Effector memory CD8-positive, alpha-beta T cell (primary cell): ENCODE measurements around the gene SLC2A13.
"Not testable (repeated sequence)": the region's sequence is repeated elsewhere in the genome, so short reads cannot be mapped to it uniquely, and the experiment has no call there.

Source experiments
- ATAC-seq: fragments of 150-1000 bp; cut with Tn5 transposase; replicated peaks from 2 replicates; pipeline ENCODE4 v1.10.0; 2021; ENCODE audit warnings: mild to moderate bottlenecking, moderate library complexity
- DNase-seq, 3 experiments: peaks; one replicate each; pipeline ENCODE4 v3.0.0; 2021
- H3K27ac Mint-ChIP-seq, 2 donors: one replicate each; pipeline ENCODE4 v1.8.0; 2022; ENCODE audit warnings: mild to moderate bottlenecking in 2 of 2, mixed read lengths in 2 of 2, moderate library complexity in 2 of 2
- H3K27me3 Mint-ChIP-seq, 2 donors: one replicate each; pipeline ENCODE4 v1.8.0; 2022; ENCODE audit warnings: mixed read lengths in 2 of 2
- H3K36me3 Mint-ChIP-seq: one replicate; pipeline ENCODE4 v1.8.0; 2022; ENCODE audit warnings: mild to moderate bottlenecking, moderate library complexity, mixed read lengths; ENCODE audit not compliant: insufficient read depth
- H3K4me1 Mint-ChIP-seq, 2 donors: one replicate each; pipeline ENCODE4 v1.8.0; 2022; ENCODE audit warnings: low read depth in 2 of 2, mixed read lengths in 2 of 2
- H3K4me3 Mint-ChIP-seq, 2 donors: one replicate each; pipeline ENCODE4 v1.8.0; 2022; ENCODE audit warnings: mild to moderate bottlenecking in 2 of 2, mixed read lengths in 2 of 2, moderate library complexity in 2 of 2
- H3K9me3 Mint-ChIP-seq, 2 donors: one replicate each; pipeline ENCODE4 v1.8.0; 2022; ENCODE audit warnings: mixed read lengths in 2 of 2

The SLC2A13 gene

DNA sequence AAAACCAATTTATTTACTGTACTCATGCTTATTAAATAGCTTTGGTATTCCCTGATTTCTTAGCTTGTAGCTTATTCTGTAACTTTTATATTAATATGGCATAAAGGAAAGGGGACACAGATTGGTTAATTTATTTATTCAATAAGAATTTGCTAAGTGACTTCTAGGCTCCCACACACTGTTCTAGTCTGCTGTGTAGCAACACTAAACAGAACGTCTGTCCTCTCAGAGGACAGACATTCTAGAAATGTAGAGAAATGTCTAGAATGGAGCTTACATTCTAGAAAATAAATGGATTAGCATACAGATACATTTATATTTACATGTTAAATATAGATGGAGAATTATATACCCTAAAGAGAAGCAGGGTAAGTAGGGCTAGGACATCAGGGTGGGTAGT is 301.4 kb downstream of the SLC2A13 start:
- Mint-ChIP-seq H3K4me1 (peaks cover 0 to 6% of the 10 kb centered on the region in 2 donors), H3K4me3 (no peak overlapping the region), H3K9me3 (no peaks in the 10 kb centered on the region), H3K36me3 (no peaks in the 10 kb centered on the region), H3K27ac (no peak overlapping the region), H3K27me3 (no peaks in the 10 kb centered on the region)
- ATAC-seq (no peak), DNase-seq (no peak)

DNA sequence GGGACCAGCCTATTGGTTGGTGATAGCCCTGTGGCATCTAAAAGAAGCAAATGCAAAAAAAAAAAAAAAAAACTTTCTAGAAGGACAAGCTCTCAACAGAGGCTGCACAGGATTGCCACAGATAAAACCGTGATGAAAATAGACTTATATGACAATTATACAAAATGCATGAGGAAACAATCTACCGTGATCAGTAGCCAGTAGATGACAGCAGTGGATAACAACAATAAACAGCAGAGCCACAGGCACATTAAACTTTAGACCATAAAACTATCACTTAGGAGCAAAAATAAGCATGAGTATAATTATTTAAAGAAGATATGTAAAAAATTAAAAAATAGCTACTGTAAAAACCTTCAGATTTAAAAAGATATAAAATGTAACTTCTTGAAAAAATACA is 302.7 kb downstream of the SLC2A13 start:
- Mint-ChIP-seq H3K4me1 (peaks cover 0 to 6% of the 10 kb centered on the region in 2 donors), H3K36me3 (no peaks in the 10 kb centered on the region)

DNA sequence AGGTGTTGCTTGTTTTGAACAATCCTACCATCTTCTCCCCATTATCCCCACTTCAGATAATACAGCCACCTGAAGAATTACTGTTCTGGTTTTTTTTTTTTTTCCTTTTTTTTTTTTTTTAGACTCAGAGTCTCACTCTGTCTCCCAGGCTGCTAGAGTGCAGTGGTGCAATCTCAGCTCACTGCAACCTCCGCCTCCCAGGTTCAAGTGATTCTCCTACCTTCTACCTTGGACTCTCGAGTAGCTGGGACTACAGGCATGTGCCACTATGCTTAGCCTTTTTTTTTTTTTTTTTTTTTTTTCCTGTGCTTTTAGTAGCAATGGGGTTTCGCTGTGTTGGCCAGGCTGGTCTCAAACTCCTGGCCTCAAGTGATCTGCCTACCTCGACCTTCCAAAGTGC is 306.9 kb downstream of the SLC2A13 start:
- H3K36me3 Mint-ChIP-seq, result no peaks in the 10 kb centered on the region
- no peaks in the 10 kb centered on the region for H3K4me1 Mint-ChIP-seq
- H3K9me3 Mint-ChIP-seq, result no peaks in the 10 kb centered on the region
- no peak overlapping the region for H3K4me3 Mint-ChIP-seq
- no peaks in the 10 kb centered on the region for H3K27me3 Mint-ChIP-seq
- ATAC-seq, result no peak
- DNase-seq, result no peak
- no peak overlapping the region for H3K27ac Mint-ChIP-seq

More for the DNA sequence above, 302.7 kb downstream of the SLC2A13 start:
- Mint-ChIP-seq H3K27ac (no peak overlapping the region), H3K27me3 (no peaks in the 10 kb centered on the region), H3K9me3 (no peaks in the 10 kb centered on the region), H3K4me3 (no peak overlapping the region)
- no peak for ATAC-seq
- DNase-seq, result no peak

DNA sequence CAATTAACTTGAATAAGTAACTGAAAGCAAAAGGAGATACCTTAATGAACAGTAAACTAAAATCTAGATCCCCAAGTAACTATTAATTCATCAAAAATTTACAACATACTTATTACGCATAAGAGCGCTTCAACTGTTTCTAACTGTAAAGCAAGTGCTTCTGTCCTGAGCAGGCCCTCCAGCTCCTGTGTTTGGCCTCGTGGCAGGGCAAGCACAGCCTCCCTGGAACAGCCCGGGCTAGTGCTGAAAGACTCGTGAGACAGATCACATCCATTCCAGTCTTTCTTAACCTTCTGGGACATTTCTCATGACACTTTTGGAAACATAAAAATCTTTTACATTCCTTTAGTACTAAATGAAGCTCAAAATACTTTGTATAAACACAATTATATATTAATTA is 307.5 kb downstream of the SLC2A13 start:
- H3K27me3 Mint-ChIP-seq, result no peaks in the 10 kb centered on the region
- no peak for DNase-seq
- H3K36me3 Mint-ChIP-seq, result no peaks in the 10 kb centered on the region
- H3K27ac Mint-ChIP-seq, result no peak overlapping the region
- H3K4me1 Mint-ChIP-seq, result no peaks in the 10 kb centered on the region
- no peak overlapping the region for H3K4me3 Mint-ChIP-seq
- H3K9me3 Mint-ChIP-seq, result no peaks in the 10 kb centered on the region
- ATAC-seq, result no peak

DNA sequence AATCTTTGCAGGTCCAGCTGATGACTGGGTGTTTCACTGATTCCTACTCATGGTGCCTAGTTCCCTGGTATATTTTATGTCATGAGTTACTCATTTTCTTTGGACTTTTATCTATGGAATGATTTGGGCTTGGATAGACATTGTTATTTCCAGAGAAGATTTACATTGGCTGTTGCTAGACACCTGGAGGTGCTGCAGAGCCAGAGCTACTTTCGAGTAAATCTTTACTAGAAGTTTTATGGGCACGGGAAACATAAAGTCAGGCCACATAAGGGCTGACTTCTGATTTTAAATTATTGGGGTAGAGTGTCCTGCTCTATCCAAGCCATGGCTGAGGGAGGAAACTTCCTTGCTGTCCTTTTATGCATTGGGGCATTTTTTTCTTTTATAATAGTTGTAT is 310.4 kb downstream of the SLC2A13 start:
- Mint-ChIP-seq H3K27me3 (no peaks in the 10 kb centered on the region), H3K4me3 (no peak overlapping the region), H3K36me3 (no peaks in the 10 kb centered on the region), H3K9me3 (no peaks in the 10 kb centered on the region), H3K4me1 (no peaks in the 10 kb centered on the region), H3K27ac (no peak overlapping the region)
- ATAC-seq, result no peak
- no peak for DNase-seq

DNA sequence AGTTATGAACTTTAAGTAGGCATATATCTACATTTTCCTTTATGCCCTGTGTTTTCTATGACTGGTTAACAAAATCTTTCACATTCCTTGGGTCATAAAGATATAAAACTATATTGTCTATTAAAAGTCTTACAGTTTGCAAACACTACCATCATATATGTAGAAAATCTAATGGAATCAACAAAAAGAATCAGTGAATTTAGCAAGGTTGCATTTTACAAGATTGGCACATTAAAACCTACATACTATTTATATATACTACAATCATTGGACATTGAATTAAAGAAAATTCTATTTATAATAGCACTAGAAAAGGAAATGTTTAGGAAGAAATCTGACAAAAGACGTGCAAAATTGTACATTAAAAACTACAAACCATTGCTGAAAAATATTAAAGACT is 312.9 kb downstream of the SLC2A13 start:
- H3K4me1 Mint-ChIP-seq, result no peaks in the 10 kb centered on the region
- ATAC-seq, result no peak

DNA sequence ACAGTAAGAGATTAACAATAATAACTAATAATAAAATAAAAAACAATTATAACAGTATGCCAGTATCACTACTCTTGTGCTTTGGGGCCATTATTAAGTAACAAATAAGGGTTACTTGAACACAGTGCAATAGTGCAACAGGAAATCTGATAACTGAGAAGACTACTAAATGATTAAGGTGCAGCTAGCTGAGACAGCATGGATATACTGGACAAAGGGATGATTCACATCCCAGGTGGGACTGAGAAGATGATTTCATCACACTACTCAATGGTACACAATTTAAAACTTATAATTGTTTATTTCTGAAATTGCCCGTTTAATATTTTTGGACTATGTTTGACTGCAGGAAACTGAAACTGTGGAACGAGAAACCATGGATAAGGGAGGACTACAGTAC is 317.6 kb downstream of the SLC2A13 start:
- Mint-ChIP-seq H3K9me3 (no peaks in the 10 kb centered on the region), H3K4me3 (no peak overlapping the region), H3K4me1 (no peaks in the 10 kb centered on the region), H3K36me3 (no peaks in the 10 kb centered on the region), H3K27ac (no peak overlapping the region), H3K27me3 (no peaks in the 10 kb centered on the region)
- ATAC-seq (no peak), DNase-seq (no peak)

More for the DNA sequence above, 312.9 kb downstream of the SLC2A13 start:
- H3K27ac Mint-ChIP-seq, result no peak overlapping the region
- no peaks in the 10 kb centered on the region for H3K27me3 Mint-ChIP-seq
- H3K9me3 Mint-ChIP-seq, result no peaks in the 10 kb centered on the region
- no peak overlapping the region for H3K4me3 Mint-ChIP-seq
- H3K36me3 Mint-ChIP-seq, result no peaks in the 10 kb centered on the region
- no peak for DNase-seq

DNA sequence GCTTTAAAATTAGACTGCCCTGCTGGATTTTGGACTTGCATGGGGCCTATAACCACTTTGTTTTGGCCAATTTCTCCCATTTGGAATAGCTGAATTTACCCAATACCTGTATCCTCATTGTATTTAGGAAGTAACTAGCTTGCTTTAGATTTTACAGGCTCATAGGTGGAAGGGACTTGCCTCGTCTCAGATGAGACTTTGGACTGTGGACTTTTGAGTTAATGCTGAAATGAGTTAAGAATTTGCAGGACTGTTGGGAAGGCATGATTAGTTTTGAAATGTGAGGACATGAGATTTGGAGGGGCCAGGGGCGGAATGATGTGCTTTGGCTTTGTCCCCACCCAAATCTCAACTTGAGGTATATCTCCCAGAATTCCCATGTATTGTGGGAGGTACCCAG is 320.1 kb downstream of the SLC2A13 start:
- H3K4me3 Mint-ChIP-seq, H3K4me1 Mint-ChIP-seq, H3K27me3 Mint-ChIP-seq, ATAC-seq, DNase-seq, H3K9me3 Mint-ChIP-seq, H3K36me3 Mint-ChIP-seq, H3K27ac Mint-ChIP-seq: not testable (repeated sequence)

DNA sequence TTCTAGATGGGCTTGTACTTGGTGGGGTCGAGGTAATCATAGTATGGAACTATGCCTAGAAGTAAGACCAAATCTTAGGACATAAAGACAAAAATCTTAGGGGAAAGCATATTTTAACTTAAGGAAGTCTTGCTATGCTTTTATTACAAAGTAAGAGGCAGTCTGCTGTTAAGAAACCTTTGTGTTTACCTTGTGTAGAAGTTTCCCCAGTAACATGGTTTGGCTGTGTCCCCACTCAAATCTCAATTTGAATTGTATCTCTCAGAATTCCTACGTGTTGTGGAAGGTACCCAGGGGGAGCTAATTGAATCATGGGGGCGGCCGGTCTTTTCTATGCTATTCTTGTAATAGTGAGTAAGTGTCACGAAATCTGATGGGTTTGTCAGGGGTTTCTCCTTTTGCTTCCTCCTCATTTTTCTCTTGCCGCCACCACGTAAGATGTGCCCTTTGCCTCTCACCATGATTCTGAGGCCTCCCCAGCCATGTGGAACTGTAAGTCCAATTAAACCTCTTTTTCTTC is 323.8 kb downstream of the SLC2A13 start:
- Mint-ChIP-seq H3K27me3 (no peaks in the 10 kb centered on the region), H3K27ac (no peak overlapping the region), H3K36me3 (no peaks in the 10 kb centered on the region), H3K9me3 (no peaks in the 10 kb centered on the region), H3K4me1 (peaks cover 0 to 3% of the 10 kb centered on the region in 2 donors), H3K4me3 (no peak overlapping the region)
- DNase-seq (no peak), ATAC-seq (no peak)

DNA sequence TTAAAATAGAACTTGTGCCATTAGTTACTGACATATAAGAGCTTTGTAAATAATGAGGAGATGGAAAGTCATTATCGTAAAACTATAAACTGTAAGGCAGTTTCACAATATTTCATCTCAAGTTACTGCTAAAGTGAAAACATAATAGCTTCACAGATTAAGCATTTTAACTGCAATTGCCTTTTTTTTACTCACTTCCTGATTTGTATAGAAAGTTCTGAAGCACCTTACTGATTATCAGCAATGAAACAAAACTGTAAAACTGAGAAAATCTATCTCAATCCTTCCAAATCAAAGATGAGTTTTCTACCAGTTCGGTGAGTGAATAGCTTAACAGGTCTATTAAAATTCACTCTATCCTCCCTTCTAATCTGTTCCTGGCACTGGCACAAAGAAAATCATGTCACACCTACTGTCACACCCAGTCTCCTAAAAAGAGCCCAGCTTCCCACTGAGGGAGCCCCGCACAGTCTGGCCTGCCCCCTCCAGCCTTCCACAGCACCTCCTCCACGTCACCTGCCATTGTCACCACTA is 324.9 kb downstream of the SLC2A13 start:
- H3K4me1 Mint-ChIP-seq, result peaks cover 0 to 3% of the 10 kb centered on the region in 2 donors
- no peak overlapping the region for H3K27ac Mint-ChIP-seq
- H3K9me3 Mint-ChIP-seq, result no peaks in the 10 kb centered on the region
- H3K4me3 Mint-ChIP-seq, result no peak overlapping the region
- no peaks in the 10 kb centered on the region for H3K27me3 Mint-ChIP-seq
- ATAC-seq (no peak), DNase-seq (no peak)
- H3K36me3 Mint-ChIP-seq, result no peaks in the 10 kb centered on the region

DNA sequence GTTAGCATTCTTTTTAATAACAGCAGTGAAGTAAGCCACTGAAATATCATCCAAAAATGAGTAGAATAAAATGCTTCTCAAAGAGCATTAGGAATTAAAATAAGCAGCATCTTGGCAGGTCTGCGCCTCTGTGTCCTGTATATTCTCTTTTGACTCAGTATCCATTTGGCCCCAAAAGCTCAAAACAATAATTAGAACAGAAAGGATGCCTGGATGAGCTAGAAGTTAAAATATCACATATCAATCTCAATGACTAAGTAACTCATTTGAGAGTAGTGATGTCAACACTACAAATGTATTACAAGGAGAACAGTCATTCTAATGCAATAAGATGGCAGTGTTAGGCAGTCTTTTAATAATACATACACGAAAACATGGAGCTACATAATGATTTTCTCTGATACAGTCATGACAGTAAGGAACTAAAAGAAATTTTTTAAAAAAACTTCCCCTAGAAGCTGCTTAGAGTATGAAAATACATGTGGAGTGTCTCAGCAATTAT is 325.4 kb downstream of the SLC2A13 start:
- Mint-ChIP-seq H3K4me3 (no peak overlapping the region), H3K36me3 (no peaks in the 10 kb centered on the region), H3K9me3 (no peaks in the 10 kb centered on the region), H3K27ac (no peak overlapping the region), H3K27me3 (no peaks in the 10 kb centered on the region), H3K4me1 (peaks cover 0 to 3% of the 10 kb centered on the region in 2 donors)
- DNase-seq (no peak), ATAC-seq (no peak)

DNA sequence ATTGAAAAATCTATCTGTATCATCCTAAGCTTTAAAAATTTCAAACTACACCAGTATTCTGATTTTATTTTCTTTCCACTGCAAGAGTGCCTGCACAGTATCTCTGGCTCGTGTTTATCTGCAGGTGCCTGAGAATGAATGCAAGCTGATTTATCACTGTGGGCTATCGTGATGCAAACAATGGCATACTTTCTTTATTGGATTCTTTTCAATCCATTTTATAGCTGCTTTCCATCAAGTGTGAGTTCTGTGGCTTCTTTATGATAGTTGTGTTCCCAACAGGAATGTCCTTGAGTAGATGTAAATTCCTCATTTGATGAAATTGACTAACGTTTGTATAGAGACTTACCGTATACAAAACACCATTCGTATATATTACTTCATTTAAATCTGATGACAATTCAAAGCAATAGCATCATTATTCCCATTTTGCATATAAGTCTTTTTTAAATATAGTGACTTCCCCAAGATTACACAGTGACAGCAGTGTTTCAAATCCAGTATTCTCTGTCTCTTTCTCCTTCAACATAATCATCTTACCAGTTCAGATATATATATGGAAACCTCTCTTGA is 326.0 kb downstream of the SLC2A13 start:
- no peak for DNase-seq
- Mint-ChIP-seq H3K27ac (no peak overlapping the region), H3K4me3 (no peak overlapping the region), H3K36me3 (no peaks in the 10 kb centered on the region), H3K4me1 (peaks cover 0 to 3% of the 10 kb centered on the region in 2 donors), H3K27me3 (no peaks in the 10 kb centered on the region), H3K9me3 (no peaks in the 10 kb centered on the region)
- no peak for ATAC-seq

DNA sequence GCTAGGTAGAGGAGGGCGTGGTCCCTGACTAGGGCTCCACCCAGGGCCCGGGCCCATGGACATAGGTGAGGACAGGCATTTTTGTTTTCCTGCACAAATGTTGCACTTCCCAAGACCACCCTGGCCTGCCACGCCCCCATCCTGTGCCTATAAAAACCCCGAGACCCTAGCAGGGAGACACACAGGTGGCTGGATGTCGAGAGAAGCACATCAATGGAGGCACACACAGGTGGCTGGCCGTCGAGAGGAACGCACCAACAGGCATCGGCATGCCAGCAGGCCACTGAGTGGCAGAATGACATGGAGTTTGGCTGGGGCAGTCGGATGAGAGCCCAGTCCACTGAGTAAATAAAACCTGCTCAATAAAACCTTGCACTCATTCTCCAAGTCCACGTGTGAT is 328.4 kb downstream of the SLC2A13 start:
- ATAC-seq (no peak), DNase-seq (no peak)
- Mint-ChIP-seq H3K27ac (no peak overlapping the region), H3K36me3 (no peaks in the 10 kb centered on the region), H3K27me3 (no peaks in the 10 kb centered on the region), H3K4me1 (peaks cover 0 to 3% of the 10 kb centered on the region in 2 donors), H3K4me3 (no peak overlapping the region), H3K9me3 (no peaks in the 10 kb centered on the region)

DNA sequence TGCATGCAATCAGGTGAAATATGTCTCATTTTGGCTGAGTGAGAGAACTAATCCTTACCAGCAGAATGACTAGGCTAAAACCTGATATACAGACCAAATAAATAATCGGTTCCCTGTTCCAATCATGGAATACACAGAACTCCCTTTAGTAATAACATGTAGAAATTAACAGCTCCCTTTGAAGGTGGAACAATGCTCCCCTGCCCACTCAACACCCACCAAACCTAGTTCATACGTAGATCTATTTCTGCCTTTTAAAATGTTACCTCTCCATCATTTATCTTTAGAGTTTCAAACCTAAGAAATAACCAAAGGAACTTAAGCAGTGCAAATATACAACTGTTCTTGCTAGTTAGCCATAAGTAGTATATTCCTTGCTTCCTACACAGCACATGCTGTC is 332.6 kb downstream of the SLC2A13 start:
- H3K36me3 Mint-ChIP-seq, result no peaks in the 10 kb centered on the region
- H3K9me3 Mint-ChIP-seq, result no peaks in the 10 kb centered on the region
- ATAC-seq, result no peak
- H3K27me3 Mint-ChIP-seq, result no peaks in the 10 kb centered on the region
- no peak overlapping the region for H3K27ac Mint-ChIP-seq
- no peak for DNase-seq
- H3K4me3 Mint-ChIP-seq, result no peak overlapping the region
- no peaks in the 10 kb centered on the region for H3K4me1 Mint-ChIP-seq
